Stomach (tissue), 9 donors: ENCODE results near the gene ATP6V0E2. TPM values are rescaled to one million over a fixed set of nuclear protein-coding genes. Genes with fewer than 3 reads are reported as not detected.

ENCODE experiments used
- DNase-seq, 2 donors: peaks; one replicate each; pipeline versions ENCODE4 v3.0.0 to v3.0.0-alpha.2; 2013 to 2019
- H3K27ac ChIP-seq, 5 donors: fragments of 200-600 bp in 4 of 5; sonication (generic) in 4 of 5; one replicate each; pipeline ENCODE4 v1.5.1; 2013 to 2019; ENCODE audit warnings: mild to moderate bottlenecking in 1 of 5, moderate library complexity in 1 of 5
- H3K27me3 ChIP-seq, 3 donors: fragments of 200-600 bp; sonication (generic); one replicate each; pipeline ENCODE4 v1.5.1; 2017 to 2019; ENCODE audit warnings: mixed run types in 1 of 3
- H3K36me3 ChIP-seq, 4 donors: fragments of 200-600 bp; sonication (generic); 1 replicate in 3 of 4; 2 replicates in 1 of 4; pipeline ENCODE4 v1.5.1; 2016 to 2019
- H3K4me1 ChIP-seq, 4 donors: fragments of 200-600 bp; sonication (generic); one replicate each; pipeline ENCODE4 v1.5.1; 2016 to 2019
- H3K4me3 ChIP-seq, 4 donors: fragments of 200-600 bp; sonication (generic) in 3 of 4; one replicate each; pipeline ENCODE4 v1.5.1; 2016 to 2019; ENCODE audit warnings: mild to moderate bottlenecking in 1 of 4
- H3K9me3 ChIP-seq, 4 donors: fragments of 200-600 bp; sonication (generic); one replicate each; pipeline ENCODE4 v1.5.1; 2016 to 2019
- CTCF ChIP-seq, 7 experiments: fragments of 450-650 bp in 4 of 7; fragments of 200-600 bp in 3 of 7; sonication (generic) in 3 of 7; IDR thresholded peaks; one replicate each; pipeline ENCODE4 v1.5.1; 2016 to 2019; ENCODE audit warnings: antibody characterized with exemption in 7 of 7, control low read depth in 2 of 7, mild to moderate bottlenecking in 1 of 7
- EP300 ChIP-seq: sonication (generic); formaldehyde crosslinking; IDR thresholded peaks from one replicate; pipeline ENCODE4 v1.6.1; 2017; ENCODE audit warnings: antibody characterized with exemption
- POLR2A ChIP-seq, 4 donors: fragments of 450-650 bp; IDR thresholded peaks; one replicate each; pipeline ENCODE4 v1.6.1; 2016; ENCODE audit warnings: antibody characterized with exemption in 4 of 4, control low read depth in 2 of 4, mild to moderate bottlenecking in 1 of 4, moderate library complexity in 1 of 4
- POLR2AphosphoS5 ChIP-seq, 3 donors: sonication (generic); formaldehyde crosslinking; IDR thresholded peaks; one replicate each; pipeline ENCODE4 v1.6.1; 2016; ENCODE audit warnings: antibody characterized with exemption in 3 of 3
- WGBS, 5 donors: extraction: QIAGEN DNeasy Blood & Tissue Kit in 3 of 5; methylation state at CpG; one replicate each; pipeline versions ENCODE4 v1.1.5 to v1.1.7; 2013 to 2018; 5-methylcytosine and 5-hydroxymethylcytosine counted together
- intact Hi-C: fragments of 100-400 bp; cut with DNase I; formaldehyde crosslinking; loops from one replicate; pipeline ENCODE4 v1.15.1; 2023; ENCODE audit warnings: low total_unique reads
- polyA plus RNA-seq, 3 donors: library from polyadenylated mRNA; stranded (reverse); fragments of 200-250 nt; gene quantifications; one replicate each; pipeline ENCODE4 v1.2.3, GENCODE V29; 2013
- total RNA-seq, 5 donors: library from RNA; depleted of rRNA; stranded (reverse); fragments of >200 nt; gene quantifications; one replicate each; pipeline versions ENCODE4 v1.1.0 to v1.2.3, GENCODE V29; 2014 to 2016
- donor health status: healthy with polysubstance abuse.
- donor health status: Bipolar disorder and iron deficiency.
- donor health status: healthy.

Gene ATP6V0E2
- total and polyA plus RNA-seq, 8 donors: 5.1 to 83.5 (median 17.1) TPM; not detected in 1

DNA sequence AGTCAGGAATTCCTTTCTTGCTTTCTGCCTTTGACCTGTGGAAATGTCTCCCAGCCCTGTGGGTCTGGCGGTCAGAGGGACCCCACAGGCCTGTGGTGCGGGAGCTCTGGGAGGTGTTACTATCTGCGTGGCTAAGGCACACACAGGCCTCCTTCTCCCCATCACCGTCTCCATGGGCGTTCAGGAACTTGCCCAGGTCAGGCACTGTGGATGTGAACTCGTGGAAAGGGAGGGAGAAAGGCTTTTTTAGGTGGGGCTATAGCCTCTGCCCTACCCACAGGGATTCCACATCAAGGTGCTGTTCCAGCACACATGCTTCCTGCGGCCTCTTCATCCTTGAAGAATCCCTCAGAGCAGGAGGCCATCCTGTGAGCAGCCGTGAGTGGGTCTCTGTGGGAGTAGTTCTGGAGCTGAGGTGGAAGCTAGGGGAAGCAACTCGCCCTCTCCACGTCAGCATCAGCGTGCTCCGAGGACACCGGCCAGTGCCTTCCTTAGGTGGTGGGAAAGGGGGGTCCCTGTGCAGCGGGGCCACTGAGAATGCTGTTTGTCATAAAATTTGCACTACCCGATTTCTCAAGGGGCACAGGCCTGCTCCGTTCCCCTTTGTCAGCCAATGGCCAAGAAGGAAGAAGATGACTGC, 7.5 kb upstream of the ATP6V0E2 start:
- 82 to 92% (median 89%) methylated on average over 15 to 16 of the region's 16 CpGs for WGBS, 5 donors
- no peaks in the 10 kb centered on the region for H3K27me3 ChIP-seq
- intact Hi-C loops: no loop called here
- H3K9me3 ChIP-seq: no peaks in the 10 kb centered on the region
- TF ChIP-seq EP300 (no peak), CTCF (IDR thresholded peaks at IDR 0.05) (no peak), POLR2AphosphoS5 (IDR thresholded peaks at IDR 0.05) (no peak), POLR2A (IDR thresholded peaks at IDR 0.05) (no peak)
- no peak overlapping the region for H3K4me3 ChIP-seq
- H3K4me1 ChIP-seq: peaks cover 0 to 15% (median 0%) of the 10 kb centered on the region in 4 donors
- no peak for DNase-seq
- no peak overlapping the region for H3K27ac ChIP-seq
- peaks cover 15 to 57% (median 49%) of the 10 kb centered on the region in 4 donors for H3K36me3 ChIP-seq

DNA sequence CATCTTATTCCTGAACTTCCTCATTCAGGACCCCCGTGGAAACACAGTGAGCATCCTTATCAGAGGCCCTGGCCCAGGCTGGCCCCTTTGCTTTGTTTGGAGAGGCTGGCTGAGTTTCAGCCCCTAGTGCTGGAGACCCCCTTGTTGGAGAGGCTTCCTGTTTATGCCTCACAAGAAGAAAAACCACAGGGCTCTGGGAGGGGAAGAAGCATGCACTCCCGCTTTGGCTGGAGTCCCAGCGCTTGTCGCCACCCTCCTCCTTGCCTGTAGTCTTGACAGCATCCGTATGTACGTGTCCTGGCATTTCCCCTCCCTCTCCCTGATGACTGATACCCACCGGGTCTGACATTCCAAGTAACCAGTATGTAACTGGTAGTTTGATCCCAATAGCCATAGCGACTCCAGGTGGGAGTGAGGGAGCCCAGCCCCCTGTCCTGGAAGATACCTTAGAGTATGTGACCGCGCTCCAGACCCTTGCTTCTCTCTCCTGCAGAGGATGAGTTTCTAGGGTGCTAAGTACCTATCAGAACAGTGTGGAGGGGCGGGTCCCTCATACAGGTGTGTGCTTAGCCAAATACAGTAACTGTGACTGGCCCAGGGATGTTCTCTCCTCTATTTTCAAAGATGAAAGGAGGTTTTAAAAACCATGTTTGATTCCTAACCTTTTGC, 6.9 kb upstream of the ATP6V0E2 start:
- no peaks in the 10 kb centered on the region for H3K27me3 ChIP-seq
- H3K36me3 ChIP-seq: peaks cover 14 to 51% (median 43%) of the 10 kb centered on the region in 4 donors
- WGBS, 5 donors: 66 to 79% (median 69%) methylated on average over 11 of the region's 11 CpGs
- H3K4me1 ChIP-seq: peaks cover 0 to 15% (median 0%) of the 10 kb centered on the region in 4 donors
- H3K27ac ChIP-seq: no peak overlapping the region
- intact Hi-C loops: no loop called here
- DNase-seq: peak in 1 of 2 donors; percentile 67
- TF ChIP-seq EP300 (no peak), POLR2AphosphoS5 (IDR thresholded peaks at IDR 0.05) (no peak), POLR2A (IDR thresholded peaks at IDR 0.05) (no peak), CTCF (IDR thresholded peaks at IDR 0.05) (no peak)
- no peak overlapping the region for H3K4me3 ChIP-seq
- no peaks in the 10 kb centered on the region for H3K9me3 ChIP-seq

DNA sequence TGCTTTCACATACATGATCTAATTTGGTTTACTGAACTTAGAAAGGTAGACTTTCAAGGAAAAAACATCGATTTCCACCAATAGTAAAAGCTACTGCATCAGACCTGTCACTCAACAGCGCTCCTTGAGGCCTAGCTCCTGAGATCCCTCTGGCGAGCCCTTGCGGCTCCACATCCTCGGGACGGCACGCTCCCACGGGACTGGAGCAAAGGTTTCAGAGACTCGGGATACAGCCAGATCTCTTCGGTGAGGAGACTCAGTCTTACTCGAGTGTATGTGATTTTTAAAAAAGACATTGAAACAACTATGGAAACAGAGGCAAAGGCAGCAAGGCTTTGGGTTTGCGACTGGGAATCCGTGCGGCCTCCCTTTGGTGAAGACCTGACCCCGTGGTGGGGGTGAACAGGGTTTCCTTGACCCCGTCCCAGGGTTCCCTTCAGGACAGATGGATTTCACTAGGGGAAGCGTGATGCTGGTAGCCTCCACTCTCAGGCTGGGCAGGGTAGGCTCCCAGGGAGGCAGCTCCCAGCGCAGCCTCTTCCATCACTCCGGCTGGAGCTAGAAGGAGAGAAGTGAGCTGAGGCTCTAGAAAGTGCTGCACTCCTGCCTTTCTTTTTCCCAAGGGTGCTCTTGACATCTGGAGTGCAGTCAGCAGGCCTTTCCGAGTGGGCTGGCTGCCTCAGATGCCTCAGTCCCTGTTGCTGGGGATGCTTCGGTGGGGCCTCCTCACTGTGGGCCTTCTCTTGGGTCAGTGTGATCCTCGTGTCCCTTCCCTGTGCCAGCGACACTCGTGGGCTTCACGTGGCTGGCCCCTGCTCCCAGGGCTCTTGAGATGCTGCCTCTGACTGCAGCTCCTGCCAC, 5.8 kb upstream of the ATP6V0E2 start:
- H3K27ac ChIP-seq: peak overlapping the region in 1 of 5 donors; percentile 14
- no peaks in the 10 kb centered on the region for H3K9me3 ChIP-seq
- H3K4me1 ChIP-seq: peaks cover 4 to 25% (median 9%) of the 10 kb centered on the region in 4 donors
- TF ChIP-seq POLR2AphosphoS5 (IDR thresholded peaks at IDR 0.05) (no peak), POLR2A (IDR thresholded peaks at IDR 0.05) (no peak), EP300 (no peak), CTCF (IDR thresholded peaks at IDR 0.05) (no peak)
- no peak overlapping the region for H3K4me3 ChIP-seq
- no peaks in the 10 kb centered on the region for H3K27me3 ChIP-seq
- no peak for DNase-seq
- intact Hi-C loops: no loop called here
- WGBS, 5 donors: 86 to 89% (median 87%) methylated on average over 25 of the region's 25 CpGs
- peaks cover 7 to 40% (median 32%) of the 10 kb centered on the region in 4 donors for H3K36me3 ChIP-seq

DNA sequence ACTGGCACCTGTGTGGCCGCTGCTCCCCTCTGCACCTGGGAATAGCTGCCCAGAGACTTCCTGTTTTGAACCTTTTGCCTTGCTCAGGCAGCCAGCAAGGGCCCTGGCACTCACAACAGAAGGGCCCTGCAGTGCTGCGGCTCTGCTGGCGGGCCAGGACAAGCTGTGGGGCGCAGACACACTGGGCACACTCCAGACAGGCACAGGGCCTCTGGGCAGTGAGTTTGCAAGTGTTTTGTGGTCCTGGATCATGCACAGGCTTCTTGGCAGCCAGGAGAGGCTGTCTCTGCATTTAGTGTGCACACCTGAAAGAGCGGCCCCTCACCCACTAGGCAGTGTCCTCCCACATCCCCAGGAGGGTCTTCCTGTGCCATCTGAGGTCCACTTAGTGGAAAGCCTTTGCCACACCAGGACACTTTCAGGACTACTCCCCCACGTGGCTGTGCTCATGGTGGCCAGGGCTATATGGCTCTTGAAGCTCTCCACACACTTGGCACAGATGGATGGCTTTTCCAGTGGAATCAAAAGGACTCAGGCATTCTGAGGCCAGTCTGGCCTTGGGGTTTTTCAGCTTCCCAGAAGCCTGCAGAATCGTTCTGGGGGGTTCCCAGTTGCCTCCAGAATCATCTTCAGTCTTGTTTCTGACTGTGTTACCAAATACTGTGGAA, 5.0 kb upstream of the ATP6V0E2 start:
- WGBS, 5 donors: 69 to 75% (median 73%) methylated on average over 6 to 7 of the region's 7 CpGs
- peak overlapping the region in 1 of 5 donors; percentile 14 for H3K27ac ChIP-seq
- no peak for TF ChIP-seq POLR2AphosphoS5 (IDR thresholded peaks at IDR 0.05)
- no peak for TF ChIP-seq CTCF (IDR thresholded peaks at IDR 0.05)
- TF ChIP-seq EP300: no peak
- no peak for TF ChIP-seq POLR2A (IDR thresholded peaks at IDR 0.05)
- DNase-seq: no peak
- H3K9me3 ChIP-seq: no peaks in the 10 kb centered on the region
- H3K4me1 ChIP-seq: peaks cover 4 to 27% (median 13%) of the 10 kb centered on the region in 4 donors
- H3K4me3 ChIP-seq: no peak overlapping the region
- no peaks in the 10 kb centered on the region for H3K27me3 ChIP-seq
- H3K36me3 ChIP-seq: peaks cover 7 to 32% (median 24%) of the 10 kb centered on the region in 4 donors
- intact Hi-C loops: no loop called here
